Psoas muscle (tissue), 8 donors: ENCODE measurements around the gene PAX5. TPM values are rescaled to one million over a fixed set of nuclear protein-coding genes. Genes with fewer than 3 reads are reported as not detected.

Experiments
- ATAC-seq, 4 donors: fragments of 200-7000 bp; cut with Tn5 transposase; one replicate each; pipeline ENCODE4 v1.9.1; 2020; ENCODE audit warnings: moderate library complexity in 3 of 4, mild to moderate bottlenecking in 2 of 4
- DNase-seq, 2 donors: peaks; one replicate each; pipeline ENCODE4 v3.0.0-alpha.2; 2020
- H3K27ac ChIP-seq: fragments of 200-600 bp; one replicate; pipeline ENCODE4 v1.8.0; 2022
- H3K27me3 ChIP-seq, 3 donors: fragments of 200-600 bp in 1 of 3; one replicate each; pipeline versions ENCODE4 v1.6.1 to v1.8.0; 2013 to 2022; ENCODE audit warnings: low read length in 2 of 3, mild to moderate bottlenecking in 2 of 3, moderate library complexity in 1 of 3; ENCODE audit not compliant: insufficient read depth in 3 of 3
- H3K36me3 ChIP-seq, 2 donors: fragments of 200-600 bp in 1 of 2; one replicate each; pipeline versions ENCODE4 v1.6.1 to v1.8.0; 2013 to 2022; ENCODE audit warnings: low read depth in 1 of 2, mild to moderate bottlenecking in 1 of 2, moderate library complexity in 1 of 2; ENCODE audit not compliant: insufficient read depth in 1 of 2
- H3K4me1 ChIP-seq: fragments of 200-600 bp; one replicate; pipeline ENCODE4 v1.8.0; 2022
- H3K4me3 ChIP-seq: fragments of 200-600 bp; one replicate; pipeline ENCODE4 v1.8.0; 2022; ENCODE audit warnings: mild to moderate bottlenecking
- H3K9me3 ChIP-seq: fragments of 200-600 bp; one replicate; pipeline ENCODE4 v1.8.0; 2022
- CTCF ChIP-seq: fragments of 200-600 bp; IDR thresholded peaks from one replicate; pipeline ENCODE4 v1.8.0; 2022; ENCODE audit warnings: antibody characterized with exemption
- WGBS, 3 donors: extraction: QIAGEN DNeasy Blood & Tissue Kit; methylation state at CpG; one replicate each; pipeline versions ENCODE4 v1.1.6 to v1.1.7; 2013; 5-methylcytosine and 5-hydroxymethylcytosine counted together
- intact Hi-C, 2 donors: fragments of 100-400 bp; cut with DNase I; formaldehyde crosslinking; loops; one replicate each; pipeline versions ENCODE4 v1.11.0 to v1.14.2; 2022
- polyA plus RNA-seq, 3 donors: library from polyadenylated mRNA; stranded (reverse); fragments of 200-250 nt; gene quantifications; one replicate each; pipeline ENCODE4 v1.2.3, GENCODE V29; 2013
- total RNA-seq, 4 donors: library from RNA; stranded (reverse); fragmentation: NEBNext Ultra II Directional in 2 of 4; extraction: Animal tissue kit (Norgen Biotek cat#: 25700) in 2 of 4; gene quantifications; one replicate each; pipeline versions ENCODE4 v1.2.1 to v1.2.4, GENCODE V29; 2021 to 2023
- donor health status: healthy with polysubstance abuse.
- donor health status: DM: no; HTN: no; CAD: no; lungs with moderate emphysema.
- donor health status: Bipolar disorder and iron deficiency.
- donor health status: healthy.
- donor health status: DM: yes; HTN: yes; CAD: no.
- donor health status: DM: no; HTN: no; CAD: no.
- donor health status: DM: no; HTN: no; CAD: no.
- donor health status: DM: yes; HTN: yes; CAD: no.

The PAX5 gene
- total and polyA plus RNA-seq, 7 donors: under 0.01 to 0.50 (median 0.06) TPM; not detected in 3

GRCh38 chr9:36787709-36788108 is 246.4 kb downstream of the PAX5 start:
- WGBS, 3 donors: 49 to 53% (median 51%) methylated on average over 3 of the region's 3 CpGs
- H3K27me3 ChIP-seq: peaks cover 0 to 18% (median 4%) of the 10 kb centered on the region in 3 donors
- TF ChIP-seq CTCF: no peak
- H3K4me3 ChIP-seq: no peak overlapping the region
- ATAC-seq (no peak), DNase-seq (no peak)
- H3K9me3 ChIP-seq: no peaks in the 10 kb centered on the region
- H3K36me3 ChIP-seq: no peaks in the 10 kb centered on the region
- H3K4me1 ChIP-seq: no peaks in the 10 kb centered on the region
- H3K27ac ChIP-seq: no peak overlapping the region
- intact Hi-C loops: no loop called here

Other genes starting within 250 kb of the PAX5 start
- gene ZCCHC7, start 86.3 kb upstream of the PAX5 start, total RNA-seq: 10 to 100 TPM in 1 of 4 donors, 1 to 10 TPM in 3; 6.9 to 10.3 (median 8.0) TPM
- 1 to 10 TPM; 6.2 to 7.3 (median 6.4) TPM for gene ZCCHC7, start 86.3 kb upstream of the PAX5 start, polyA plus RNA-seq